Activated effector memory CD4-positive, alpha-beta T cell treated with anti-CD3 and anti-CD28 coated beads, Interleukin-2, amount 50 U/mL, for 16 hours (primary cell): Measurements from ENCODE around the gene CAPN11.
"Not testable (repeated sequence)": the region's sequence is repeated elsewhere in the genome, so short reads cannot be mapped to it uniquely, and the experiment has no call there.

ENCODE experiments used
- DNase-seq: peaks from one replicate; pipeline ENCODE4 v3.0.0-alpha.2; 2020

Gene CAPN11

GRCh38 chr6:44230034-44230675 lies 71.5 kb downstream of the CAPN11 start:
- DNase-seq, result no peak

- DNase-seq, result not testable (repeated sequence)
Observed at GRCh38 chr6:44231426-44231825, 72.8 kb downstream of the CAPN11 start.

- DNase-seq, result no peak
Observed at GRCh38 chr6:44232676-44233566, 74.3 kb downstream of the CAPN11 start.

- DNase-seq, result no peak
Observed at GRCh38 chr6:44233567-44234100, 75.0 kb downstream of the CAPN11 start.
